CD4-positive, alpha-beta T cell (primary cell): ENCODE results near the gene PDS5A. TPM values are rescaled to one million over a fixed set of nuclear protein-coding genes. Genes with fewer than 3 reads are reported as not detected.
"Not testable (repeated sequence)": the region's sequence is repeated elsewhere in the genome, so short reads cannot be mapped to it uniquely, and the experiment has no call there.

ENCODE experiments used
- ATAC-seq: fragments of 200-7000 bp; cut with Tn5 transposase; one replicate; pipeline ENCODE4 v1.10.0; 2022; ENCODE audit warnings: mild to moderate bottlenecking; ENCODE audit not compliant: poor library complexity
- CTCF ChIA-PET: fragments of 350-600 bp; sonication (Branson Sonifier 250); formaldehyde crosslinking; loops from one replicate; lab custom pipeline; 2021; ENCODE audit warnings: antibody characterized with exemption, inconsistent platforms; lab: Charles Lee
- POLR2A ChIA-PET: fragments of 350-600 bp; sonication (Branson Sonifier 250); formaldehyde crosslinking; loops from one replicate; lab custom pipeline; 2021; ENCODE audit warnings: antibody characterized with exemption, inconsistent platforms; lab: Charles Lee
- DNase-seq, 14 experiments: peaks; one replicate each; pipeline ENCODE4 v3.0.0-alpha.2; 2013 to 2020; ENCODE audit warnings: mixed read lengths in 2 of 14
- H3K27ac ChIP-seq, 2 donors: one replicate each; pipeline versions ENCODE4 v1.5.1 to v1.7.0; 2013; ENCODE audit warnings: low read length in 2 of 2, low read depth in 1 of 2, mild to moderate bottlenecking in 1 of 2
- H3K27me3 ChIP-seq, 2 experiments: 1 replicate in 1 of 2; 2 replicates in 1 of 2; pipeline versions ENCODE4 v1.6.1 to v1.7.0; 2013; ENCODE audit warnings: low read length in 2 of 2, control low read depth in 1 of 2, mild to moderate bottlenecking in 1 of 2, moderate library complexity in 1 of 2; ENCODE audit not compliant: insufficient read depth in 2 of 2, control insufficient read depth in 1 of 2
- H3K36me3 ChIP-seq: one replicate; pipeline ENCODE4 v1.6.1; 2013; ENCODE audit warnings: low read length, control low read depth; ENCODE audit not compliant: insufficient read depth
- H3K4me1 ChIP-seq: one replicate; pipeline ENCODE4 v1.6.1; 2013; ENCODE audit warnings: low read length, control low read depth; ENCODE audit not compliant: insufficient read depth
- H3K4me3 ChIP-seq: one replicate; pipeline ENCODE4 v1.5.1; 2013; ENCODE audit warnings: mild to moderate bottlenecking, low read length, moderate library complexity
- H3K9me3 ChIP-seq, 2 experiments: 1 replicate in 1 of 2; 2 replicates in 1 of 2; pipeline versions ENCODE4 v1.6.1 to v1.7.0; 2013; ENCODE audit warnings: low read length in 2 of 2, mild to moderate bottlenecking in 2 of 2, control low read depth in 1 of 2, moderate library complexity in 1 of 2; ENCODE audit not compliant: control insufficient read depth in 1 of 2, insufficient read depth in 1 of 2
- H3K27ac Mint-ChIP-seq: one replicate; pipeline ENCODE4 v1.8.0; 2020; ENCODE audit warnings: mixed read lengths
- H3K27me3 Mint-ChIP-seq: one replicate; pipeline ENCODE4 v1.8.0; 2021; ENCODE audit warnings: mixed read lengths
- H3K36me3 Mint-ChIP-seq: one replicate; pipeline ENCODE4 v1.8.0; 2021; ENCODE audit warnings: low read depth, mixed read lengths
- H3K4me1 Mint-ChIP-seq: one replicate; pipeline ENCODE4 v1.8.0; 2021; ENCODE audit warnings: low read depth, mixed read lengths
- H3K4me3 Mint-ChIP-seq: one replicate; pipeline ENCODE4 v1.8.0; 2020; ENCODE audit warnings: mild to moderate bottlenecking, mixed read lengths
- H3K9me3 Mint-ChIP-seq: one replicate; pipeline ENCODE4 v1.8.0; 2020; ENCODE audit warnings: mixed read lengths
- CTCF ChIP-seq: fragments of 200-600 bp; IDR thresholded peaks from one replicate; pipeline ENCODE4 v1.8.0; 2022; ENCODE audit warnings: antibody characterized with exemption, mild to moderate bottlenecking
- intact Hi-C, 2 experiments: fragments of 100-400 bp; cut with DNase I in 1 of 2; cut with micrococcal nuclease in 1 of 2; formaldehyde crosslinking; loops; one replicate each; pipeline versions ENCODE4 v1.15.1 to v1.9.0; 2023 to 2025; cut with DNase I, micrococcal nuclease
- total RNA-seq, 174 experiments: library from RNA in 2 of 174; stranded (reverse) in 2 of 174; gene quantifications; one replicate each; pipeline ENCODE4 v1.2.3 and lab custom pipeline; 2021 to 2026

The PDS5A gene
- total RNA-seq, 2 experiments from 2014 or later, result 80.0 to 80.6 TPM

DNA sequence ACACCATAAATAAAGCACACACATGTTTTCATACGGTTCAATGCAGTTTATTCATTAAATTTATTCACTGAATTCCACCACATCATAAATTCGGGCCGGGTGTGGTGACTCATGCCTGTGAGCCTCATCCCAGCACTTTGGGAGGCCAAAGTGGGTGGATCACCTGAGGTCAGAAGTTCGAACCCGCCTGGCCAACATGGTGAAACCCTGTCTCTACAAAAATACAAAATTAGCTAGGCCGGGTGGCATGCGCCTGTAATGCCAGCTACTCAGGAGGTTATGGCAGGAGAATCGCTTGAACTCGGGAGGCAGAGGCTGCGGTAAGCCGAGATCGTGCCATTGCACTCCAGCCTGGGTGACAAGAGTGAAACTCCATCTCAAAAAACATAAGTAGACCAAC is 131.6 kb downstream of the PDS5A start:
- H3K9me3 Mint-ChIP-seq, result no peaks in the 10 kb centered on the region
- ATAC-seq (no peak), DNase-seq (no peak)
- H3K4me1 ChIP-seq, result no peaks in the 10 kb centered on the region
- ChIA-PET CTCF (no interaction called here), POLR2A (interaction anchor here (1.1 kb wide), 1 partner anchor 126 kb away, joined by 3 read pairs; no protein-coding TSS in a partner anchor)
- no peaks in the 10 kb centered on the region for H3K4me1 Mint-ChIP-seq
- H3K27ac ChIP-seq, result no peak overlapping the region
- no peak overlapping the region for H3K27ac Mint-ChIP-seq
- H3K36me3 ChIP-seq, result peaks cover 62% of the 10 kb centered on the region
- no peak for TF ChIP-seq CTCF
- H3K9me3 ChIP-seq, result no peaks in the 10 kb centered on the region
- intact Hi-C loops, result loop anchor here (5.0 to 10.0 kb wide), 2 partner anchors 151 to 384 kb away; partner anchors contain the start of gene UBE2K (in 1 of the 2)
- no peak overlapping the region for H3K4me3 ChIP-seq
- H3K4me3 Mint-ChIP-seq, result no peak overlapping the region
- H3K27me3 ChIP-seq, result no peaks in the 10 kb centered on the region
- H3K27me3 Mint-ChIP-seq, result no peaks in the 10 kb centered on the region
- peaks cover 76% of the 10 kb centered on the region for H3K36me3 Mint-ChIP-seq

- POLR2A ChIA-PET, result interaction anchor here (1.5 kb wide), 1 partner anchor 13 kb away, joined by 3 read pairs; no protein-coding TSS in a partner anchor
- no peak overlapping the region for H3K27ac ChIP-seq
- H3K27me3 Mint-ChIP-seq, result no peaks in the 10 kb centered on the region
- peaks cover 70% of the 10 kb centered on the region for H3K36me3 ChIP-seq
- no peaks in the 10 kb centered on the region for H3K9me3 Mint-ChIP-seq
- H3K27ac Mint-ChIP-seq, result no peak overlapping the region
- H3K4me1 ChIP-seq, result no peaks in the 10 kb centered on the region
- H3K36me3 Mint-ChIP-seq, result peaks cover 81% of the 10 kb centered on the region
- H3K27me3 ChIP-seq, result no peaks in the 10 kb centered on the region
- no peaks in the 10 kb centered on the region for H3K4me1 Mint-ChIP-seq
- H3K4me3 Mint-ChIP-seq, result no peak overlapping the region
- DNase-seq (no peak), ATAC-seq (no peak)
- H3K9me3 ChIP-seq, result no peaks in the 10 kb centered on the region
- intact Hi-C loops, result loop anchor here in 1 of 2 experiments (10.0 kb wide), 1 partner anchor 147 kb away; the partner anchor contains the start of gene UBE2K
- no peak for TF ChIP-seq CTCF
- no peak overlapping the region for H3K4me3 ChIP-seq
- CTCF ChIA-PET, result no interaction called here
Measured at GRCh38 chr4:39841894-39842293, 135.8 kb downstream of the PDS5A start.

DNA sequence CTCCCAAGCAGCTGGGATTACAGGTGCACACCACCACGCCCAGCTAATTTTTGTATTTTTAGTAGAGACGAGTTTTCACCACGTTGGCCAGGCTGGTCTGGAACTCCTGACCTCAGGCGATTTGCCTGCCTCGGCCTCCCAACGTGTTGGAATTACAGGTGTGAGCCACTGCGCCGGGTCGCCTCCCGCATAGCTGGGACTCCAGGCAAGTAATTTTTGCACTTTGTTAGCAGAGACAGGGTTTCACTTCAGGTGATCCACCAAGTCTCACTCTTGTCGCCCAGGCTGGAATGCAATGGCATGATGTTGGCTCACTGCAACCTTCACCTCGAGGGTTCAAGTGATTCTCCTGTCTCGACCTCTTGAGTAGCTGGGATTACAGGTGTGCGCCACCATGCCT is 137.2 kb downstream of the PDS5A start:
- POLR2A ChIA-PET, H3K4me1 Mint-ChIP-seq, H3K27me3 ChIP-seq, H3K27ac ChIP-seq, H3K4me3 ChIP-seq, H3K9me3 ChIP-seq, H3K9me3 Mint-ChIP-seq, ATAC-seq, H3K4me3 Mint-ChIP-seq, CTCF ChIA-PET, H3K27ac Mint-ChIP-seq, H3K4me1 ChIP-seq, DNase-seq, H3K27me3 Mint-ChIP-seq: not testable (repeated sequence)
- intact Hi-C loops, result loop anchor here in 1 of 2 experiments (10.0 kb wide), 1 partner anchor 146 kb away; the partner anchor contains the start of gene UBE2K
- H3K36me3 Mint-ChIP-seq, result peaks cover 88% of the 10 kb centered on the region
- H3K36me3 ChIP-seq, result peaks cover 75% of the 10 kb centered on the region

DNA sequence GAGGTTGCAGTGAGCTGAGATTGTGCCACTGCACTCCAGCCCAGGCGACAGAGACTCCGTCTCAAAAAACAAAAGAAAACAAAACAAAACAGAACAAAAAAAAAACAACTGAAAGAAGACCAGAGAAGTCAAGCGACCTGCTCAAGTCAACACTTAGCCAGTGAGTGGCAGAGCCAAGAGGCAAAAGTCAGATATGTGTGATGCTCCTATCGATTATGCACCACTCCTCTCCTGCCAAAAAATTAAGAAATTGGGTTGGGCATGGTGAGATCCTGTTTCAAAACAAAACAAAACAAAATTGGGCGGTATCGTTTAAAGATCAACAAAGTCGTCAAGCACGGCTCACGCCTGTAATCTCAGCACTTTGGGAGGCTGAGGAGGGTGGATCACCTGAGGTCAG is 137.7 kb downstream of the PDS5A start:
- TF ChIP-seq CTCF, result no peak
- intact Hi-C loops, result loop anchor here in 1 of 2 experiments (10.0 kb wide), 1 partner anchor 145 kb away; the partner anchor contains the start of gene UBE2K
- Mint-ChIP-seq H3K27me3 (no peaks in the 10 kb centered on the region), H3K4me1 (no peaks in the 10 kb centered on the region), H3K9me3 (no peaks in the 10 kb centered on the region), H3K27ac (no peak overlapping the region), H3K36me3 (peaks cover 90% of the 10 kb centered on the region), H3K4me3 (no peak overlapping the region)
- CTCF ChIA-PET, result no interaction called here
- POLR2A ChIA-PET, result no interaction called here
- DNase-seq (no peak), ATAC-seq (no peak)
- H3K4me1 ChIP-seq, result no peaks in the 10 kb centered on the region
- no peaks in the 10 kb centered on the region for H3K9me3 ChIP-seq
- no peak overlapping the region for H3K4me3 ChIP-seq
- H3K27ac ChIP-seq, result no peak overlapping the region
- no peaks in the 10 kb centered on the region for H3K27me3 ChIP-seq
- H3K36me3 ChIP-seq, result peaks cover 78% of the 10 kb centered on the region

- ATAC-seq, CTCF ChIA-PET, H3K9me3 ChIP-seq, H3K27ac Mint-ChIP-seq, H3K27me3 Mint-ChIP-seq, H3K9me3 Mint-ChIP-seq, H3K4me3 Mint-ChIP-seq, H3K4me1 Mint-ChIP-seq, DNase-seq, intact Hi-C loops, H3K27me3 ChIP-seq, H3K27ac ChIP-seq, H3K4me3 ChIP-seq, POLR2A ChIA-PET, H3K4me1 ChIP-seq: not testable (repeated sequence)
- H3K36me3 ChIP-seq, result peaks cover 81% of the 10 kb centered on the region
- peaks cover 92% of the 10 kb centered on the region for H3K36me3 Mint-ChIP-seq
Measured at GRCh38 chr4:39838431-39838830, 139.3 kb downstream of the PDS5A start.
